PC-3 (cell line): ENCODE results near the gene GPRC5D.

Experiments
- CTCF ChIP-seq: fragments of 300-600 bp; sonication (generic); conservative IDR thresholded peaks from 2 replicates; pipeline ENCODE4 v1.5.1; 2017; ENCODE audit warnings: antibody characterized with exemption, low read depth, mild to moderate bottlenecking, low read length
- EZH2 ChIP-seq: fragments of 300-600 bp; sonication (generic); IDR thresholded peaks from one replicate; pipeline ENCODE4 v1.6.1; 2017; ENCODE audit warnings: antibody characterized with exemption, mild to moderate bottlenecking, low read length; ENCODE audit not compliant: unreplicated experiment
- EZH2phosphoT487 ChIP-seq: fragments of 300-600 bp; sonication (generic); IDR thresholded peaks from 2 replicates; pipeline ENCODE4 v1.6.1; 2018; ENCODE audit warnings: mild to moderate bottlenecking, antibody characterized with exemption, low read length, borderline replicate concordance

- TF ChIP-seq CTCF (no peak), EZH2 (no peak), EZH2phosphoT487 (no peak)
Measured at GRCh38 chr12:12922191-12922616, 29.8 kb downstream of the GPRC5D start.
